NCI-H1930 (cell line): ENCODE measurements around the gene NAB1.
"Not testable (repeated sequence)": the region's sequence is repeated elsewhere in the genome, so short reads cannot be mapped to it uniquely, and the experiment has no call there.

Experiments
- DNase-seq, 2 experiments: peaks; one replicate each; lab custom pipeline; 2025; lab: John Stamatoyannopoulos, UW

The NAB1 gene

DNA sequence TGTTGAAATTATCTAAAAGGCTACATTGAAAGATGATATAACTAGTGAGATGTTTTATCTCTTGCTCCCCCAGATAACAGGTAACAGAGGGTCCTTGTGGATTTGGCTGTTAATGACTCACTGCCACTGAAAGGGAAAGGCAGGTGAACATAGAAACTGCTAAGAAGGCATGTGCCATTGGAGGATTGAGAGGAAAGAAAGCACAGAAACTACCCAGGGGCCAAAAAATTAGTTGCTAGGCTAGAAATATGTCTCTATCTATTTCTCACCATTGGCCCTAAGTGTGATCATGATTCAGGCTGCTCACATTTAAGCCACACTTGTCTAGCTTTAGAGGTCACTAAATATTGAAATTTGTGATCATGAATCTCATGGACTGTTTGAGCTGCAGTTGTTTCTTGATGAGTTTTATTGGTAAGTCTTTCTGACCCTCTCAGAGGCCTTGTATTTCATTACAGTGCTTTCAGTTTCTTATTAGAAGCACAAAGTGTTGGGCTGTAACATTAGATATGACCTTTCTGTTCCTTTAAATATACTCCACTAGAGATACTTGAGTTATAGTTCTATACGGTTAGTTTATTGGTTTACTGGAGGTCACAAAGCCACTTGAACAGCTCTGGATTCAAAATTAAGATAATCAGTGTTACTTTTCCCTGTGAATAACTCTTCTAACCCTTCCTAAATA is 26.2 kb downstream of the NAB1 start:
- no peak for DNase-seq

DNA sequence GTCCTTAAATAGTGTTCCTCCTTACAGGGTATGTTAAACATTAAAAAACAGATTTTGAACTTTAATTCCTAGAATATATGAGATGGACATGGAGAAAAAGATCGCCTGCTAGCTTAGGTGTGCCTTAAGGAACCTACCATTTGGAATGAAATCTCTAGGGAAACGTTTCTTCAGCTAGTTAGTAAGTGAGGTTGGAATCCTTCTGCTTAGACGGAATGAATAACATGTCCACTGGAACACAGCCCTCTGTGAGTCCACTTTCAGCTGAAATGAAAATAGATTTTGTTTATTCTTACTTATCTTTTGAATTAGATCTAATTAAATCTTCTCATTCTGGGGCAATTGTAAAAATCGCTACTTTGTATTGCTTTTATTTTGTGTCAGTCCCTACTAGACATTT is 28.4 kb downstream of the NAB1 start:
- DNase-seq: no peak

DNA sequence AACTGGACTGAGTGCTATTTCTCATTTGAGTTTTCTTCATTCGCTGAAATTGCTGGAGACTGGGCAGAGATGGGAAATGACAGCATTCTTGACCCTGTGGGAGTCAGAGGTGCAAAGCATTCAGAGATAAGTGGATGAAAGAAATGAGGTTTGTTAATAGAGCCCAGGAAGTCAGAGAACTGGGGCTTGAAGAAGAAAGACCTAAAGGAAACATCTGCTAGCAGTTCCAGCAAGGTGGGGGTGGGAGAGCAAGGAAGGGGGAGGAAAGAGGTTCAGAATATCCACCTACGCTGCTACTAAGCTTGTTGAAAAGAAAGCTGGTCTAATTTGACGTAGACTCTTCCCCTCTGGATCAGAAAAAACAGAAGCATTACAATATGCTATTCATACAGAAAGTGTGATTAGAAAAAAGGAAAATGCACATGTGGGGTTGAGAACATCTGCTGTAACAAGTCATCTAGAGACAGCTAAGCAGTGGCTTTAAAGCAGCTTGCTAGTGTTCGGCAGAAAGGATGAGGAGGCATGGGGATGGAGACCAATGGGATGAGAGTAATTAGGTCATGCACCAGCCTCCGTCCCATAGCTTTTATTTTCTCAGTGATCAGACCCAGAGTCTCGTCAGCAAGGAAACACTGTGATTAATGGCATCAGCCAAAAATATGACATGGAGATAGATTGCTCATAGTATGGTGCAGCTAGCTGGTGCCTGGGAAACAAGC is 29.7 kb downstream of the NAB1 start:
- DNase-seq: no peak

DNA sequence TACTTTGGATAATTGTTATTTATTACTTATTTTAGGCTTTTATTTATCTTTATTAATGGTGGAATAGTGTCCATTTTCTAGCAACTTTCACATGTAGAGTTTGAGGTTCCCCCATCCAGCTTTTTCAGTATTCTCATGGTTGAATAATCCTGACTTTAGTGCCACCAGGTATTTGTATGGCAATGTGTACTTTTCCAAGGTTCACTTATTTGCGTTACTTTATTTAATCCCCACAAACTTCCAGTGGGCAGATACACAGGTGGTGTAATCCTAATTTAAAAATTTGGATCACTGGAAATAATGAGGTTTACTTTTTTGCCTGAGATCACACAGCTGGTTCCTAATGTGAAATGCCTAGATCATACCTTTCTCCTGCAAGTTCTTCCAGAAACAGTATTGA is 30.5 kb downstream of the NAB1 start:
- DNase-seq: no peak

DNA sequence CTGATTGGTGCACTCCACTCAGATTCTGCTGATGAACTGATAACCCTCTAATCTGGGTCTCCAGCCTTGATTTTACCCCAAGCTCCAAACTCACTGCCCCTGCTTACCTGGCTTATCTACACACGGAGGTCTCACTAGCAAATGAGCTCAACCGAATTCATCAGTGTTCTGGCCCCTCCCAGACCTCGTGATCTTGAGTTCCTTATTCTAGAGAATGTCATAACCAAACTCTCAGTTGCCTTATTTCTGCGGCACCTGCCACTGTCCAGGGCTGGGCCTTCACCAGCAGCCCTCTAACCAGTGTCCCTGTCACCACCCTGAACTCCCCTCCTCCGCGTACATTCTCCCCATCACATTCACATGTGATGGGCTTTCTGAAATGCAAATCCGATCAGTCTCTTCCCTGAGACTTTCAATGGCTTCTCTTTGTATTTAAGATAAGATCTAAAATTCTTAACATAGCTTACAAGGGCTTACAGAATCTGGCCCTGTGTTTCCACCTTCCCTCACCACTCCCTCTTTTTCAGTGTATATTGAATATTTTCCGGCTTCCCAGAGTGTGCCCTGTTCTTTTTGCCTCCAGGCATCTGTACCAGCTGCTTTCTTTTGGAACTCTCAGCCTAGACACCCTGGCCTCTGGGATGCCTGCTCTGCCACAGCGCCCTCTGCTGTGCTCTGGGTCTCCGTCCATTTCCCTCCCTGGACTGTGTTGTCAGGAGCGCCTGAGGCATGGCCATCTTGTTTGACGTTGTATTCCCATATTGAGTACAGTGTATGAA is 31.1 kb downstream of the NAB1 start:
- DNase-seq: no peak

DNA sequence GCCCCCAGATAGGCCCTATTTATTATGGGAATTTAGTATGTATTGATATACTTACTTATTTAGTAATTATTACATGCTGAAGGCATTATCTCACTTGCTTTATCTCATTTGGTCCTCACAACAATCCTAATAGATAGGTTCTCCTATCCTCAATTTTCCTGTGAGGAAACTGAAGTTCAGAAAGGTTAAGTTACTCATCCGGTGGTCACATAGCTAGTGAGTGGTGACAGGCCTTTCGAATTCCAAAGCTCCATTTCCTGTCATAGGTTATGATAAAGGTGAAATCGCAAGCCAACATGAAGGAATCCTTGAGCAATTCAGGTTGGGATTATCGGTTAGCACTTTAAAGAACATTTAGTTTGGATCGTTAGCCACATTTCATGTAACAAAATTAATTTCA is 33.3 kb downstream of the NAB1 start:
- DNase-seq: no peak

GRCh38 chr2:190683802-190684201 is 34.9 kb downstream of the NAB1 start:
- no peak for DNase-seq

GRCh38 chr2:190684931-190685330 is 36.0 kb downstream of the NAB1 start:
- no peak for DNase-seq

- DNase-seq: no peak
Observed at GRCh38 chr2:190685333-190685732, 36.5 kb downstream of the NAB1 start.

- no peak for DNase-seq
Observed at GRCh38 chr2:190693533-190694232, 44.8 kb downstream of the NAB1 start.

DNA sequence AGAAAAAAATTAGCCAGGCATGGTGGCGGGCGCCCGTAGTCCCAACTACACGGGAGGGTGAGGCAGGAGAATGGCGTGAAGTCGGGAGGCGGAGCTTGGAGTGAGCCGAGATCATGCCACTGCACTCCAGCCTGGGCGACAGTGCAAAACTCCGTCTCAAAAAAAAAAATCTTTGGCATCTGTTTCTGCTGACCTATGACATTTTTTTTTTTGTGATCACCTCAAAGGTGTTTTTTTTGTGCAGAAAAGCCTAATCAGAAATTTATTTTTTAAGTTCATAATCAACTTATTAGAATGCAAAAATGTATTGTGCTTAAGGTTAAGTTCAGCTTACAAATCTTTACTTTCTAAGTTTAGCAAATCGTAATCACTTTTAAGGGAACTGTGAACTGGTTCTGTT is 45.6 kb downstream of the NAB1 start:
- no peak for DNase-seq

- no peak for DNase-seq
Observed at GRCh38 chr2:190695739-190696138, 46.9 kb downstream of the NAB1 start.

DNA sequence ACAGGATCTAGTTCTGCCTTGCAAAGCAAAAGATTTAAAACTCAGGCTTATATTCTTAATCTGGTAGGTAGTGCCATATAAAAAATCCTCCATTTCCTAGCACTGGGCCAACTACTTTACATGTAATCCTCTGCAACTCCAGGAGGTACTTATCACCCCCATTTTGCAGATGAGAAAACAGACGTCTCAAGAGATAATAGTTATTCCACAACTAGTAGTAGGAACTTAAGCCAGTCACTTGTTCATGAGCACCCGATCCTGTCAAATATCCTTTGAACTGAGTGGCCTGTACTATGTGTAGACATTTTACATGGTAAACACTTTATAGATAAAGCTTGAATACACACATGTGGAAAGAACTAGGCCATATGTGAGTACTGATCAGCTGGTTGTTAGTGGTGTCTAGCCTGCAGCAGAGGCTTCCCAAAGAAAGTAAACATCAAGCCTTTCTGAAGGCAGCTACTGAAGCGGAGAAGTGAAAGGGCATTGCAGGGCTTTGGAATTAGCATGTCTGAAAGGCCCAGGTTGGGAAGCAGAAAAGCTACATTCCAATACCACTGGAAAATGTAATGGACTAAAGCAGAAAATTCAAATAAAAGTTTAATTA is 48.0 kb downstream of the NAB1 start:
- no peak for DNase-seq

GRCh38 chr2:190697421-190697820 is 48.5 kb downstream of the NAB1 start:
- no peak for DNase-seq

- peak in 1 of 2 experiments; percentile 2 for DNase-seq
Observed at GRCh38 chr2:190698895-190699294, 50.0 kb downstream of the NAB1 start.

GRCh38 chr2:190701586-190701985 is 52.7 kb downstream of the NAB1 start:
- DNase-seq: no peak

DNA sequence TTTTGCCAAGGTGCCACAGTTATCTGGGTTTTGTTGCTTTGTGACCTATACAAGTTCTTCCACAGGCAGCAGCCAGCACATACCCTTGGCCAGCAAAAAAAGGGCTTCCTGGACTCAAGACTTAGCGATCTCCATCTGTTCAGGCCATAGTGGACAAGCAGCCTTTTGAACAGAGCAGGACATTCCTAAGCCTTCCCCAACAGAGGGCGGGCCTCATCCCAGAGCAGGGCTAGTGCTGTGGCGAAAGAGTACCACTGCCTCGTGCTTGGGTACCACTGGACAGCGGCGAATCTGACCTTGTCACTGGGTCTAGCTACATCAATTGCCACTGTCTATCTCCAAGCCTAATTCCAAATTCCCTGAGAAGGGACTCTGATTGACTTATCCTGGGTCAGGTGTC is 56.4 kb downstream of the NAB1 start:
- no peak for DNase-seq

GRCh38 chr2:190707726-190708125 is 58.8 kb downstream of the NAB1 start:
- DNase-seq: no peak

DNA sequence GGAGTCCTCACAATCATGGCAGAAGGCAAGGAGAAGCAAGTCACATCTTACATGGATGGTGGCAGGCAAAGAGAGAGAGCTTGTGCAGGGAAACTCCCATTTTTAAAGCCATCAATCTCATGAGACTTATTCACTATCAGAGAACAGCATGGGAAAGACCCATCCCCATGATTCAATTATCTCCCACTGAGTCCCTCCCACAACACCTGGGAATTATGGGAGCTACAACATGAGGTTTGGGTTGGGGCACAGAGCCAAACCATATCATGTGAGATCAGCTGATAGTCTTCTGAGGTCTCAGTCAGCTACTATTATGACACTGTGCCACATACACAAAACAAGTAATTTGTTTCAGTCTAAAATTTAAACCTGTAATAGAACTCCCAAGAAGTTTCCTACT is 59.8 kb downstream of the NAB1 start:
- DNase-seq: not testable (repeated sequence)

- no peak for DNase-seq
Observed at GRCh38 chr2:190711069-190711468, 62.2 kb downstream of the NAB1 start.

DNA sequence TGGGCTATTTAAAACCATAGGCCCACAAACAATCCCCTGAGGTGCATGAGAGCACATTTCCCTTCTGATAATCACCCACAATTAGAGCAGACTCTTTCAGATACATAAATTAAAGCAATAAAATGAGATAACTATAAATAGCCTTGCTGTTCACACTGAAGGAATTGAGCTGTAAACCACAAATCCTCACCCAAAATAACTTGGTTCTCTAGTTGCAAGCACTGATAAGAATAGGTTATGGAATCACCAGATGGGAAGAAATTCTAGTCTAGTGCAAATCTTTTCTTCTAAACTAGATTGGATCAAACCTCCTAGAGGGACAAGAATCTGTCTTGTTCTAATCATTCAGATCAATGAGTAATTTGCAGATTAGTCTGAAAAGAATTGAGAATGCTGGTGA is 64.6 kb downstream of the NAB1 start:
- DNase-seq: no peak

GRCh38 chr2:190714958-190715357 is 66.1 kb downstream of the NAB1 start:
- DNase-seq: no peak
